HG03060 (cell line): Measurements from ENCODE around the gene TEX38.

ENCODE experiments used
- ATAC-seq: cut with Tn5 transposase; IDR thresholded peaks from one replicate; pipeline ENCODE4 v1.9.1; 2021; ENCODE audit warnings: low read depth, moderate number of reproducible peaks; ENCODE audit not compliant: unreplicated experiment

TEX38 gene

DNA sequence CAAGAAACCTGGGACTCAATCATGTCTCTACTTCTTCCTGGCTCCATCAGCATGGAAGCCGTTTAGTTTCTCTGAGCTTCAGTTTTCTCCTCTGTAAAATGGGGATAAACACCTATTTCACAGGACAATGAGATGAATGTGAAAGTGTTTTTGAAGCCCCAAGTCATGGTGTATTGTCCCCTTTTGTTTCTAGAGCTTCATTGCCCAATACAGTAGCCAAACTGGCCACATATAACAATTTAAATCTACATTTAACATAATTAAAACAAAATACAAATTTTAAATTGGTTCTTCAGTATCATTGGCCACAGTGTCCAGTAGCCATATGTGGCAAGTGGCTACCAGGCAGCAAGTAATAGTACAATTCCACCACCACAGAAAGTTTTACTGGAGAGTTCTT lies 49.5 kb downstream of the TEX38 start:
- ATAC-seq: no peak

DNA sequence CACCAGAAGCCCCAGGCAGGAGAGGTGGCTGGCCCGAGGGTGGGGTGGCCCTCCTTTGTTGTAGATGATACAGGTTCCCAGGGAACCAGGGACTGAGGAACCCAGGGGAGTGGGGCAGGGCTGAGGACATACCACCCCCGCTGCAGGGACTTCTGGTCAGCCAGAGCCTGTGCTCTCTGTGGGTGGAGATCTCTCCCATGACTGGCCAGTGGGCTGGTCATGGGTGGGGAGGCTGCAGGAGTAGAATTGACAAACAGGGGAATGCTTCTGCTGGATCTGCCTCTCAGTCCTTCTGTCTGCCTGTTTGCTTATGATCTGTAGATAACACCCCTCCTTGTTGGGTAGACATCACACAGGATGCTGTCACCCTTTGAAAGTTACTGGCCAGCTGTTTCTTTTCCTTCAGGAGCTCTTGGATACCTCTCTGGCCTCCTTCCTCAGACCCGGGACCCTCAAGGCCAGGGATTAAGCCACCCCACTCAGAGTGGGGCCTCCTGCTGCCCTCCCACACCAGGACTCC lies 50.1 kb downstream of the TEX38 start:
- ATAC-seq: no peak
